ENCODE results near the gene ATP4B. TPM values are rescaled to one million over a fixed set of nuclear protein-coding genes. Genes with fewer than 3 reads are reported as not detected.

Gene ATP4B
- total and polyA plus RNA-seq, 2 of the 8 experiments (the other 6 are each of a cell fraction or from before 2014, with no cell fraction given): 0.05 TPM; not detected in 1

DNA sequence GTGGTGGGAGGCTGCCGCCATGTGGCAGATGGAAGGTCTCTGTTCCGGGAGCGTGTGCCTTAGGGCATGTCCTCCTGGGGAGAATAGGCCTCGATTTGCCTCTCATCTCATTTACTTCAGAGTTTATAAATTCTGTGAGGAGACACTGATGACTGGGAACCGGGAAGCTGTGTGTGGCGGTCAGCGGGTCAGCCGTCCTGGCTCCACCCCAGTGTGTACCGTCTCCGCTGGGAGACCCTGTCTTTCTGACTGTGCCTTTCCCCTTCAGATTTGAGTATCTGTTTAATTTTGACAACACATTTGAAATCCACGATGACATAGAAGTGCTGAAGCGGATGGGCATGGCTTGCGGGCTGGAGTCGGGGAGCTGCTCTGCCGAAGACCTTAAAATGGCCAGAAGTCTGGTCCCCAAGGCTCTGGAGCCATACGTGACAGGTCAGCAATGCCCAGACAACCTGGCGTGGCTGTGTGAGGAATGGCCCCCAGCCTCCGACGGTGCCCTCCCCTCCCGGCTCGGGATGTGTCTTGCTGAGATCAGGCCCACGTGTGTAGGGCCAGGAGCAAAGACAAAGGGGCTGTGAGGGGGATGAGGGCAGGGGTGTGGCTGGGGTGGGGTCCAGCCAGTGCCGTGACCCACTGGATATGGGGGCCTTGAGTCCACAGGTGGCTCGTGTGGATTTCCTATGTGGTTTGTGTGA, 21.6 kb downstream of the ATP4B start (continued):
- TF ChIP-seq JUND (IDR thresholded peaks at IDR 0.05; ENCODE audit: low read length) (no peak), POLR2AphosphoS5 (IDR thresholded peaks at IDR 0.05; ENCODE audit: low read depth, low read length) (no peak), KDM1A (IDR thresholded peaks at IDR 0.05; ENCODE audit: borderline replicate concordance, low read length) (no peak), HDAC6 (IDR thresholded peaks at IDR 0.05; ENCODE audit: low read depth, low read length) (no peak), RXRA (IDR thresholded peaks at IDR 0.05; ENCODE audit: insufficient read depth, low read depth, low read length) (no peak)
- TF ChIP-seq, protein P1, sequence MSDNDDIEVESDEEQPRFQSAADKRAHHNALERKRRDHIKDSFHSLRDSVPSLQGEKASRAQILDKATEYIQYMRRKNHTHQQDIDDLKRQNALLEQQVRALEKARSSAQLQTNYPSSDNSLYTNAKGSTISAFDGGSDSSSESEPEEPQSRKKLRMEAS (IDR thresholded peaks at IDR 0.05): no peak
- TF ChIP-seq, protein P2, sequence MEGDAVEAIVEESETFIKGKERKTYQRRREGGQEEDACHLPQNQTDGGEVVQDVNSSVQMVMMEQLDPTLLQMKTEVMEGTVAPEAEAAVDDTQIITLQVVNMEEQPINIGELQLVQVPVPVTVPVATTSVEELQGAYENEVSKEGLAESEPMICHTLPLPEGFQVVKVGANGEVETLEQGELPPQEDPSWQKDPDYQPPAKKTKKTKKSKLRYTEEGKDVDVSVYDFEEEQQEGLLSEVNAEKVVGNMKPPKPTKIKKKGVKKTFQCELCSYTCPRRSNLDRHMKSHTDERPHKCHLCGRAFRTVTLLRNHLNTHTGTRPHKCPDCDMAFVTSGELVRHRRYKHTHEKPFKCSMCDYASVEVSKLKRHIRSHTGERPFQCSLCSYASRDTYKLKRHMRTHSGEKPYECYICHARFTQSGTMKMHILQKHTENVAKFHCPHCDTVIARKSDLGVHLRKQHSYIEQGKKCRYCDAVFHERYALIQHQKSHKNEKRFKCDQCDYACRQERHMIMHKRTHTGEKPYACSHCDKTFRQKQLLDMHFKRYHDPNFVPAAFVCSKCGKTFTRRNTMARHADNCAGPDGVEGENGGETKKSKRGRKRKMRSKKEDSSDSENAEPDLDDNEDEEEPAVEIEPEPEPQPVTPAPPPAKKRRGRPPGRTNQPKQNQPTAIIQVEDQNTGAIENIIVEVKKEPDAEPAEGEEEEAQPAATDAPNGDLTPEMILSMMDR (IDR thresholded peaks at IDR 0.05; ENCODE audit: control extremely low read depth in 1 of 3, insufficient read depth in 1 of 3, low read depth in 1 of 3, low read length in 3 of 3): no peak

Measured in H1 (cell line).